Measurements from ENCODE around the gene SLC25A45.

The SLC25A45 gene

GRCh38 chr11:65329944-65330403 lies 52.5 kb downstream of the SLC25A45 start:
- no peaks in the 10 kb centered on the region for H3K9me3 ChIP-seq (ENCODE audit: severe bottlenecking)
- ATAC-seq (ENCODE audit: low read depth), result peak; percentile 49; the same call in 2 of the 3 replicates
- H3K4me3 ChIP-seq (ENCODE audit: severe bottlenecking), result no peak overlapping the region
- no peaks in the 10 kb centered on the region for H3K27me3 ChIP-seq (ENCODE audit: insufficient read depth, poor library complexity, severe bottlenecking)
- TF ChIP-seq CTCF (IDR thresholded peaks at IDR 0.05; ENCODE audit: poor library complexity, severe bottlenecking), result peak; percentile 89
- H3K4me1 ChIP-seq (ENCODE audit: insufficient read depth, poor library complexity, severe bottlenecking), result peaks cover 4% of the 10 kb centered on the region
- no peaks in the 10 kb centered on the region for H3K36me3 ChIP-seq (ENCODE audit: low read depth)
- peak overlapping the region; percentile 21 for H3K27ac ChIP-seq (ENCODE audit: poor library complexity, severe bottlenecking)
- peak; percentile 84 for DNase-seq (ENCODE audit: low spot score)

GRCh38 chr11:65329478-65329877 lies 53.0 kb downstream of the SLC25A45 start:
- H3K27me3 ChIP-seq (ENCODE audit: insufficient read depth, poor library complexity, severe bottlenecking), result no peaks in the 10 kb centered on the region
- ATAC-seq (ENCODE audit: low read depth) (no peak), DNase-seq (ENCODE audit: low spot score) (no peak)
- H3K36me3 ChIP-seq (ENCODE audit: low read depth), result no peaks in the 10 kb centered on the region
- no peaks in the 10 kb centered on the region for H3K9me3 ChIP-seq (ENCODE audit: severe bottlenecking)
- H3K27ac ChIP-seq (ENCODE audit: poor library complexity, severe bottlenecking), result peak overlapping the region; percentile 21
- H3K4me1 ChIP-seq (ENCODE audit: insufficient read depth, poor library complexity, severe bottlenecking), result peaks cover 4% of the 10 kb centered on the region
- no peak for TF ChIP-seq CTCF (IDR thresholded peaks at IDR 0.05; ENCODE audit: poor library complexity, severe bottlenecking)
- H3K4me3 ChIP-seq (ENCODE audit: severe bottlenecking), result no peak overlapping the region

- ATAC-seq (ENCODE audit: low read depth), result no peak; the same call in 2 of the 3 replicates
- Histone ChIP-seq H3K4me1 (ENCODE audit: insufficient read depth, poor library complexity, severe bottlenecking) (peaks cover 4% of the 10 kb centered on the region), H3K27me3 (ENCODE audit: insufficient read depth, poor library complexity, severe bottlenecking) (no peaks in the 10 kb centered on the region), H3K9me3 (ENCODE audit: severe bottlenecking) (no peaks in the 10 kb centered on the region), H3K36me3 (ENCODE audit: low read depth) (peaks cover 8% of the 10 kb centered on the region), H3K4me3 (ENCODE audit: severe bottlenecking) (no peak overlapping the region), H3K27ac (ENCODE audit: poor library complexity, severe bottlenecking) (no peak overlapping the region)
- no peak for DNase-seq (ENCODE audit: low spot score)
- TF ChIP-seq CTCF (IDR thresholded peaks at IDR 0.05; ENCODE audit: poor library complexity, severe bottlenecking), result no peak
Measured at GRCh38 chr11:65327021-65327420, 55.4 kb downstream of the SLC25A45 start.

GRCh38 chr11:65325435-65325834 lies 57.0 kb downstream of the SLC25A45 start:
- no peak for DNase-seq (ENCODE audit: low spot score)
- TF ChIP-seq CTCF (IDR thresholded peaks at IDR 0.05; ENCODE audit: poor library complexity, severe bottlenecking), result no peak
- no peaks in the 10 kb centered on the region for H3K9me3 ChIP-seq (ENCODE audit: severe bottlenecking)
- H3K4me3 ChIP-seq (ENCODE audit: severe bottlenecking), result no peak overlapping the region
- peaks cover 4% of the 10 kb centered on the region for H3K4me1 ChIP-seq (ENCODE audit: insufficient read depth, poor library complexity, severe bottlenecking)
- peaks cover 24% of the 10 kb centered on the region for H3K36me3 ChIP-seq (ENCODE audit: low read depth)
- ATAC-seq (ENCODE audit: low read depth), result no peak
- no peaks in the 10 kb centered on the region for H3K27me3 ChIP-seq (ENCODE audit: insufficient read depth, poor library complexity, severe bottlenecking)
- H3K27ac ChIP-seq (ENCODE audit: poor library complexity, severe bottlenecking), result no peak overlapping the region
